Immature natural killer cell (primary cell): ENCODE results near the gene KCTD2. TPM values are rescaled to one million over a fixed set of nuclear protein-coding genes. Genes with fewer than 3 reads are reported as not detected.
"Not testable (repeated sequence)": the region's sequence is repeated elsewhere in the genome, so short reads cannot be mapped to it uniquely, and the experiment has no call there.

Experiments
- DNase-seq, 3 donors: peaks; one replicate each; pipeline ENCODE4 v3.0.0; 2022; ENCODE audit warnings: mixed read lengths in 1 of 3
- H3K27ac Mint-ChIP-seq, 6 donors: one replicate each; pipeline ENCODE4 v1.8.0; 2020; ENCODE audit warnings: mixed read lengths in 6 of 6, mild to moderate bottlenecking in 5 of 6, inconsistent platforms in 4 of 6, moderate library complexity in 3 of 6
- H3K27me3 Mint-ChIP-seq, 3 donors: one replicate each; pipeline ENCODE4 v1.8.0; 2020 to 2021; ENCODE audit warnings: low read depth in 3 of 3, mild to moderate bottlenecking in 3 of 3, mixed read lengths in 3 of 3, moderate library complexity in 3 of 3, inconsistent platforms in 1 of 3
- H3K36me3 Mint-ChIP-seq, 3 donors: one replicate each; pipeline ENCODE4 v1.8.0; 2020; ENCODE audit warnings: mixed read lengths in 3 of 3, inconsistent platforms in 2 of 3, mild to moderate bottlenecking in 2 of 3
- H3K4me1 Mint-ChIP-seq, 2 donors: one replicate each; pipeline ENCODE4 v1.8.0; 2020; ENCODE audit warnings: inconsistent platforms in 2 of 2, mild to moderate bottlenecking in 2 of 2, mixed read lengths in 2 of 2, moderate library complexity in 1 of 2
- H3K4me3 Mint-ChIP-seq, 5 donors: one replicate each; pipeline ENCODE4 v1.8.0; 2020; ENCODE audit warnings: mild to moderate bottlenecking in 5 of 5, mixed read lengths in 5 of 5, inconsistent platforms in 3 of 5, moderate library complexity in 3 of 5
- H3K9me3 Mint-ChIP-seq, 6 donors: one replicate each; pipeline ENCODE4 v1.8.0; 2020; ENCODE audit warnings: mild to moderate bottlenecking in 6 of 6, mixed read lengths in 6 of 6, inconsistent platforms in 4 of 6, moderate library complexity in 3 of 6
- polyA plus RNA-seq, 3 donors: library from polyadenylated mRNA; unstranded; fragments of 300-500 nt; fragmentation: Illumina TruSeq; gene quantifications; one replicate each; pipeline ENCODE4 v1.2.3, GENCODE V29; 2021

KCTD2 gene
- polyA plus RNA-seq, 3 donors from 2014 or later, result 2.3 to 6.0 (median 4.4) TPM

GRCh38 chr17:75010683-75011400 lies 36.2 kb upstream of the KCTD2 start:
- H3K27ac Mint-ChIP-seq, result peak overlapping the region in 1 of 6 donors; percentile 23
- no peak for DNase-seq
- H3K36me3 Mint-ChIP-seq, result peaks cover 4 to 8% (median 8%) of the 10 kb centered on the region in 3 donors
- peaks cover 26 to 35% of the 10 kb centered on the region in 2 donors for H3K4me1 Mint-ChIP-seq
- peaks cover 2% of the 10 kb centered on the region in 3 donors for H3K27me3 Mint-ChIP-seq
- H3K9me3 Mint-ChIP-seq, result no peaks in the 10 kb centered on the region
- peak overlapping the region; percentile 18 to 96 (median 53) for H3K4me3 Mint-ChIP-seq

- peaks cover 0 to 2% (median 2%) of the 10 kb centered on the region in 3 donors for H3K27me3 Mint-ChIP-seq
These were observed 35.5 kb upstream of the KCTD2 start for GRCh38 chr17:75011401-75012095.

DNA sequence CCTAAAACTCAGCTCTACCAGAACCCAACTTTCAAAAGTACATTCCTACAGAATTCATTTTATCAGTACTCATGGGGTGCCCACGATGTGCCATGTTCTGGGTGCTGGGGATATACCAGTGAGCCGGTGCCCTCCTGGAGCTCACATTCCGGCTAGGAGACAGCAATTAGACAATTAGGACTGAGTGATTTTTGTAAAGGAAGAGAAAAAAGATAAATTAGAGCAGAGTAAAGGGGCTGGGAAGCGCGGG lies 35.0 kb upstream of the KCTD2 start:
- Mint-ChIP-seq H3K36me3 (peaks cover 4 to 12% (median 8%) of the 10 kb centered on the region in 3 donors), H3K27me3 (peaks cover 0 to 2% (median 2%) of the 10 kb centered on the region in 3 donors), H3K9me3 (no peaks in the 10 kb centered on the region), H3K4me3 (peak overlapping the region; percentile 91 to 96 (median 93)), H3K4me1 (peaks cover 26 to 35% of the 10 kb centered on the region in 2 donors), H3K27ac (peak overlapping the region; percentile 79 to 95 (median 93))
- no peak for DNase-seq

More at GRCh38 chr17:75011401-75012095, 35.5 kb upstream of the KCTD2 start:
- Mint-ChIP-seq H3K4me3 (peak overlapping the region; percentile 91 to 96 (median 93)), H3K9me3 (no peaks in the 10 kb centered on the region), H3K4me1 (peaks cover 26 to 35% of the 10 kb centered on the region in 2 donors), H3K36me3 (peaks cover 4 to 8% (median 8%) of the 10 kb centered on the region in 3 donors), H3K27ac (peak overlapping the region in 4 of 6 donors; percentile 79 to 95 (median 90))
- no peak for DNase-seq

- Mint-ChIP-seq H3K9me3 (no peaks in the 10 kb centered on the region), H3K4me1 (peaks cover 26 to 35% of the 10 kb centered on the region in 2 donors), H3K36me3 (peaks cover 4 to 12% (median 8%) of the 10 kb centered on the region in 3 donors), H3K27ac (peak within 1 kb of the TSS; percentile 89 to 95 (median 93)), H3K27me3 (peaks cover 0 to 2% (median 2%) of the 10 kb centered on the region in 3 donors), H3K4me3 (peak within 1 kb of the TSS; percentile 91 to 96 (median 93))
- peak; percentile 85 to 86 (median 86) for DNase-seq
These were observed 34.5 kb upstream of the KCTD2 start, which contains the start of gene MRPL58 for GRCh38 chr17:75012346-75013091. MRPL58 (plus strand) TSS chr17:75012670; CDS start chr17:75012687, 17 bp downstream.

DNA sequence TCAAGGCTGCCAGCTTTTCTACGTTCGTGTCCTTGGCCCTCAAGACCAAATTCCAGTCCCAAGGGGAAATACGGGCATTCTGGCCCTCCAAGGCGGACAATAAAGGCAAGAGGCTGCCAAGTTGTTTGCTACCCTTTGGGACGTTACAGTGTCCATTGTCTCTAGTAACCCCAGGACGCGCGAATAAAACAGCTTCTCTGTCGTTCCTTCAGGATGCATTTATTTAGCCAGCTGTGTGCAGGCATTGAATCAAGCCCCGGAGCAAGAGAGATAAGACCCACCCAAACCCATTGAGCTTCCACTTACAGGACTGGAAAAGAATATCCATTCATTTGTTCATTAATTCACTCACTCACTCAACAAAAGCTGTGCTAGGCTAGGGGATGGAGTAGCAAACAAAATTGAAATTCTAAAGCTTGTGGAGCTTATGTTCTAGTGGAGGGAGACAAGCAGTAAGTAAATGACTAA lies 33.9 kb upstream of the KCTD2 start:
- Mint-ChIP-seq H3K27me3 (no peaks in the 10 kb centered on the region), H3K4me3 (peak overlapping the region; percentile 91 to 96 (median 93)), H3K4me1 (peaks cover 26 to 35% of the 10 kb centered on the region in 2 donors), H3K36me3 (peaks cover 4 to 12% (median 8%) of the 10 kb centered on the region in 3 donors), H3K9me3 (no peaks in the 10 kb centered on the region), H3K27ac (peak overlapping the region; percentile 89 to 95 (median 93))
- no peak for DNase-seq

GRCh38 chr17:75019146-75019545 lies 27.9 kb upstream of the KCTD2 start:
- H3K4me3 Mint-ChIP-seq, result no peak overlapping the region
- no peak overlapping the region for H3K27ac Mint-ChIP-seq
- DNase-seq, result no peak
- H3K36me3 Mint-ChIP-seq, result peaks cover 21 to 40% (median 23%) of the 10 kb centered on the region in 3 donors
- no peaks in the 10 kb centered on the region for H3K9me3 Mint-ChIP-seq
- peaks cover 10 to 17% of the 10 kb centered on the region in 2 donors for H3K4me1 Mint-ChIP-seq
- H3K27me3 Mint-ChIP-seq, result peaks cover 0 to 2% (median 0%) of the 10 kb centered on the region in 3 donors

- peaks cover 0 to 2% (median 0%) of the 10 kb centered on the region in 3 donors for H3K27me3 Mint-ChIP-seq
- H3K4me1 Mint-ChIP-seq, result peaks cover 11 to 15% of the 10 kb centered on the region in 2 donors
- H3K36me3 Mint-ChIP-seq, result peaks cover 21 to 38% (median 23%) of the 10 kb centered on the region in 3 donors
- no peak overlapping the region for H3K4me3 Mint-ChIP-seq
- H3K27ac Mint-ChIP-seq, result no peak overlapping the region
- H3K9me3 Mint-ChIP-seq, result no peaks in the 10 kb centered on the region
- DNase-seq, result no peak
These were observed 27.3 kb upstream of the KCTD2 start for GRCh38 chr17:75019710-75020109.

- Mint-ChIP-seq H3K9me3 (no peaks in the 10 kb centered on the region), H3K27ac (no peak overlapping the region)
These were observed 26.5 kb upstream of the KCTD2 start for GRCh38 chr17:75020331-75021110.

DNA sequence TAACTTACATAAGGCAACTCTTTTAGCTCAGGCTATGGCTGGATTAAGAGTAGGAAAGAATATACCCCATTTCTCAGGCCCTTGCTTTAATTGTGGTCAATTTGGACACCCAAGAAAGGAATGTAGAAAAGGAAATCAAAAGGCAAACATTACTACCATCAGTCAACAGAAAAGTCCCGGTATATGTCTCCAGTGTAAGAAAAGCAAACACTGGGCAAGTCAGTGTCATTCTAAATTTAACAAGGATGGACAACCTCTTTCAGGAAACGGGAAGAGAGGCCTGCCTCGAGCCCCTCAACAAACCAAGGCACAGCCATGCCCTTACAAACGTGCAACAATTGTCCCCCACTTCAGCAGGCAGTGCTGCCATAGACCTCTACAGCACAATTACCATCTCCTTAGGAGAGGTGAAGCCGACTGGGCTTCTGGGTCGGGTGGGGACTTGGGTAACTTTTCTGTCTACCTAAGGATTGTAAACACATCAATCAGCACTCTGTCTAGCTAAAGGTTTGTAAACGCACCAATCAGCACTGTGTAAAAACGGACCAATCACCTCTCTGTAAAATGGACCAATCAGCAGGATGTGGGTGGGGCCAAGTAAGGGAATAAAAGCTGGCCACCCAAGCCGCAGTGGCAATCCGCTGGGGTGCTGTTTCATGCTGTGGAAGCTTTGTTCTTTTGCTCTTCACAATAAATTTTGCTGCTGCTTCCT lies 22.2 kb upstream of the KCTD2 start:
- peak; percentile 36 to 43 (median 42) for DNase-seq
- Mint-ChIP-seq H3K9me3 (peaks cover 0 to 1% (median 0%) of the 10 kb centered on the region in 6 donors), H3K27me3 (peaks cover 0 to 5% (median 0%) of the 10 kb centered on the region in 3 donors), H3K4me1 (peaks cover 11 to 16% of the 10 kb centered on the region in 2 donors), H3K27ac (peak overlapping the region; percentile 3 to 83 (median 52)), H3K36me3 (peaks cover 14 to 25% (median 18%) of the 10 kb centered on the region in 3 donors), H3K4me3 (peak overlapping the region; percentile 45 to 84 (median 73))

More at GRCh38 chr17:75020331-75021110, 26.5 kb upstream of the KCTD2 start:
- DNase-seq, result no peak
- Mint-ChIP-seq H3K27me3 (peaks cover 0 to 5% (median 0%) of the 10 kb centered on the region in 3 donors), H3K36me3 (peaks cover 20 to 33% (median 21%) of the 10 kb centered on the region in 3 donors), H3K4me1 (peaks cover 14 to 15% of the 10 kb centered on the region in 2 donors), H3K4me3 (no peak overlapping the region)

DNA sequence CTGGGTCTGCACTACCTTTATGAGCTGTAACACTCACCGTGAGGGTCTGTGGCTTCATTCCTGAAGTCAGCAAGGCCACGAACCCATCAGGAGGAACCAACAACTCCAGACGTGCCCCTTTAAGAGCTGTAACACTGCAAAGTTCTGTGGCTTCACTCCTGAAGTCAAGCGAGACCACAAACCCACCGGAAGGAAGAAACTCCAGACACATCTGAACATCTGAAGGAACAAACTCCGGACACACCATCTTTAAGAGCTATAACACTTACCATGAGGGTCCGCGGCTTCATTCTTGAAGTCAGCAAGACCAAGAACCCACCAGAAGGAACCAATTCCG lies 21.7 kb upstream of the KCTD2 start:
- H3K27ac Mint-ChIP-seq, result peak overlapping the region; percentile 3 to 83 (median 52)
- not testable (repeated sequence) for H3K27me3 Mint-ChIP-seq, H3K9me3 Mint-ChIP-seq
- peak overlapping the region; percentile 45 to 84 (median 73) for H3K4me3 Mint-ChIP-seq
- peak in 2 of 3 donors; percentile 12 to 32 for DNase-seq
- peaks cover 13 to 23% (median 23%) of the 10 kb centered on the region in 3 donors for H3K36me3 Mint-ChIP-seq
- H3K4me1 Mint-ChIP-seq, result peaks cover 11 to 16% of the 10 kb centered on the region in 2 donors

GRCh38 chr17:75026650-75027049 lies 20.4 kb upstream of the KCTD2 start:
- not testable (repeated sequence) for DNase-seq, H3K4me3 Mint-ChIP-seq, H3K27ac Mint-ChIP-seq, H3K27me3 Mint-ChIP-seq, H3K9me3 Mint-ChIP-seq
- peaks cover 9 to 20% (median 13%) of the 10 kb centered on the region in 3 donors for H3K36me3 Mint-ChIP-seq
- peaks cover 11 to 19% of the 10 kb centered on the region in 2 donors for H3K4me1 Mint-ChIP-seq

DNA sequence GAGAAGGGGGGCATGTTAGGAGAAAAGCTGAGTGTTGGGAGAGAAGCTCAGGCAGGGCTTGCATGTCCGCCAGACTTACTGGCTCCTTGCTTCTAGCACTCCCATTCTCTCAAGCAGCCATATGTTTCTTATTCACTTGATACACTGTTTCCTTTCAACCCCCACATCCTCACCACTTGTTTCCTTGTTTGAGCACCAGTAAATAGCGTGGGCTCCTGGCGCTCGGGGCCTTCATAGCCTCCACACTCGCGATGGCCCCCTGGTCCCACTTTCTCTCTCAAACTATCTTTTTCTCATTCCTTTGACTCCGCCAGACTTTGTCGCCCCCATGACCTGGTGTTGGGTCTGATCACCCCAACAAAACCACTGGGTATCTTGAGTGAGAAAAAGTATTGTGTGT lies 16.9 kb upstream of the KCTD2 start:
- peaks cover 20 to 29% (median 24%) of the 10 kb centered on the region in 3 donors for H3K27me3 Mint-ChIP-seq
- H3K36me3 Mint-ChIP-seq, result peaks cover 0 to 8% (median 0%) of the 10 kb centered on the region in 3 donors
- no peak for DNase-seq
- peaks cover 0 to 8% (median 0%) of the 10 kb centered on the region in 6 donors for H3K9me3 Mint-ChIP-seq
- H3K4me3 Mint-ChIP-seq, result no peak overlapping the region
- peaks cover 38 to 39% of the 10 kb centered on the region in 2 donors for H3K4me1 Mint-ChIP-seq
- H3K27ac Mint-ChIP-seq, result no peak overlapping the region
